ENCODE data around the gene MYH6.

MYH6 gene

GRCh38 chr14:23381871-23382270 lies 26.2 kb downstream of the MYH6 start:
- no peak overlapping the region for H3K4me3 ChIP-seq

GRCh38 chr14:23380976-23381375 lies 27.1 kb downstream of the MYH6 start:
- Histone ChIP-seq H3K4me3 (no peak overlapping the region), H3K27ac (no peak overlapping the region)

More at GRCh38 chr14:23381871-23382270, 26.2 kb downstream of the MYH6 start:
- H3K27ac ChIP-seq, result no peak overlapping the region

- Histone ChIP-seq H3K4me3 (no peak overlapping the region), H3K27ac (no peak overlapping the region)
These were observed 27.7 kb downstream of the MYH6 start for GRCh38 chr14:23380197-23380914.

DNA sequence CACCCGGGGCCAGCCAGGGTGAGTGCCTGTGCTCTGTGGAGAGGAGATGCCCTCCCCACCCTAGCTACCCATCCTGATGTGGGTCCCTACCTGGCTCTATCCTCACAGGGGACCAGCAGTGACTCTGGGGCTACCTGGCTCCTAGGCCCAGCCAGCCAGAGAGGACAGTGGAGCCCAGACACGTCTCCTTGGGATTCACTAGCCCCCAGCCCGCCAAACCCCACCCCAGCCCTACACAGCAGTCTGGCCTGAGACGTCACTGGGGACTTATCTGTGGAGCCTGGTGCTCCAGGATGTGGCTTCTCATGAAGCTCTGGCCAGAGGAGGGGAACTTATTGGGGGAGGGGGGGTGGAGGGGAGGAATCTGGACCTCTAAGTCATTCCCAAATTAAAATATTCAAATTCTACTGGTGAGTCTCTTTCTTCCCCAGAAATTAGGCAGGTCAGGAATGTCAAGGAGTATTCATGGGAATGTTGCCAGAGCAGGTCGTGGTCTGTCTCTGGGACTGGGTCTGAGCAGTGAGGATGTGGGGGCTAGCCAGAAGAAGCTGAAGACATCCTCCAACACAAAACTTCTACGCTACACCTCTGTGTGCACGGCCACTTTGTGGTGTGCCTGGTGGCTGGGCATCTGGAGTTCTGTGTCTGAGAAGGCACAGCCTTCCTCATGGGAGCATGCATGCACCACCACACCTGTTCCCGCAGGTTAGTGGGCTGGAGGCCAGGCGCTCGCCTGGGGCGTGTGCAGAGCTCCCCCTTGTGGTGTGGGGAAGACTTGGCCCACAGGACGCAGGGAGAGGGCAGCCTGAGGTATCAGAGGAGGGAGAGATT lies 28.5 kb downstream of the MYH6 start:
- Histone ChIP-seq H3K27ac (no peak overlapping the region), H3K4me3 (no peak overlapping the region)

- H3K4me3 ChIP-seq, result no peak overlapping the region
- no peak overlapping the region for H3K27ac ChIP-seq
These were observed 29.4 kb downstream of the MYH6 start for GRCh38 chr14:23378612-23379220.

GRCh38 chr14:23377573-23378563 lies 30.2 kb downstream of the MYH6 start:
- Histone ChIP-seq H3K4me3 (no peak overlapping the region), H3K27ac (no peak overlapping the region)

DNA sequence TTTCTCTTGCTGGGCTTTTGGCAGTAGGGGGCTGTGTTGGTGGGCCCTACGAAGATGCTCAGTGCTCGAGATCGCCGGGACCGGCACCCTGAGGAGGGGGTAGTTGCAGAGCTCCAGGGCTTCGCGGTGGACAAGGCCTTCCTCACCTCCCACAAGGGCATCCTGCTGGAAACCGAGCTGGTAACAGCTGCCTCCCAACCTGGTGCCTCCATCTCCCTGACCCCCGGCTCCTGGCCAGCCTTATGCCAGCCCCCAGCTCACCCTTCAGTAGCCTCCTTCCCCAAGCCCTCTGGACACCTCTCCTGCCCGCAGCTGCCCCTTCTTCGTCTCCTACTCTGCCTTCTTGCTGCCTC lies 30.9 kb downstream of the MYH6 start:
- Histone ChIP-seq H3K4me3 (no peak overlapping the region), H3K27ac (no peak overlapping the region)

- H3K27ac ChIP-seq, result no peak within 1 kb of the TSS
- no peak within 1 kb of the TSS for H3K4me3 ChIP-seq
These were observed 31.4 kb downstream of the MYH6 start, which contains the start of gene CMTM5 for GRCh38 chr14:23376482-23377197. TSS of gene CMTM5 (plus strand) at chr14:23377046. CDS start at chr14:23377252, 206 bp downstream.

DNA sequence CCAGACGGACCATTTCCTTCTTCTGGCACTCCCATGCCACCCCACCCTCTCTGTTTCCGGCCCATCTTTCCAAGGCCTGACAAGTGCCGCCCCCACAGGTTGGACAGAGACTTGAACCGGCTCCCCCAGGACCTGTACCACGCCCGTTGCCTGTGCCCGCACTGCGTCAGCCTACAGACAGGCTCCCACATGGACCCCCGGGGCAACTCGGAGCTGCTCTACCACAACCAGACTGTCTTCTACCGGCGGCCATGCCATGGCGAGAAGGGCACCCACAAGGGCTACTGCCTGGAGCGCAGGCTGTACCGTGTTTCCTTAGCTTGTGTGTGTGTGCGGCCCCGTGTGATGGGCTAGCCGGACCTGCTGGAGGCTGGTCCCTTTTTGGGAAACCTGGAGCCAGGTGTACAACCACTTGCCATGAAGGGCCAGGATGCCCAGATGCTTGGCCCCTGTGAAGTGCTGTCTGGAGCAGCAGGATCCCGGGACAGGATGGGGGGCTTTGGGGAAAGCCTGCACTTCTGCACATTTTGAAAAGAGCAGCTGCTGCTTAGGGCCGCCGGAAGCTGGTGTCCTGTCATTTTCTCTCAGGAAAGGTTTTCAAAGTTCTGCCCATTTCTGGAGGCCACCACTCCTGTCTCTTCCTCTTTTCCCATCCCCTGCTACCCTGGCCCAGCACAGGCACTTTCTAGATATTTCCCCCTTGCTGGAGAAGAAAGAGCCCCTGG lies 32.4 kb downstream of the MYH6 start:
- Histone ChIP-seq H3K27ac (no peak overlapping the region), H3K4me3 (no peak overlapping the region)

DNA sequence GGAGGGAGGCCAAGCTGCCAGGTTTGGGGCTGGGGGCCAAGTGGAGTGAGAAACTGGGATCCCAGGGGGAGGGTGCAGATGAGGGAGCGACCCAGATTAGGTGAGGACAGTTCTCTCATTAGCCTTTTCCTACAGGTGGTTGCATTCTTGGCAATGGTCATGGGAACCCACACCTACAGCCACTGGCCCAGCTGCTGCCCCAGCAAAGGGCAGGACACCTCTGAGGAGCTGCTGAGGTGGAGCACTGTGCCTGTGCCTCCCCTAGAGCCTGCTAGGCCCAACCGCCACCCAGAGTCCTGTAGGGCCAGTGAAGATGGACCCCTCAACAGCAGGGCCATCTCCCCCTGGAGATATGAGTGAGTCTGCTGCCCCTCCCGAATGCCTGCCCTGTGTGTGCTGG lies 35.0 kb downstream of the MYH6 start:
- H3K27ac ChIP-seq, result no peak overlapping the region
- no peak overlapping the region for H3K4me3 ChIP-seq

GRCh38 chr14:23372509-23372908 lies 35.6 kb downstream of the MYH6 start, which contains the start of gene IL25:
TSS of gene IL25 (plus strand) at chr14:23372809.
- Histone ChIP-seq H3K4me3 (no peak within 1 kb of the TSS), H3K27ac (no peak within 1 kb of the TSS)

- no peak overlapping the region for H3K4me3 ChIP-seq
- H3K27ac ChIP-seq, result no peak overlapping the region
These were observed 36.2 kb downstream of the MYH6 start for GRCh38 chr14:23371865-23372264.

DNA sequence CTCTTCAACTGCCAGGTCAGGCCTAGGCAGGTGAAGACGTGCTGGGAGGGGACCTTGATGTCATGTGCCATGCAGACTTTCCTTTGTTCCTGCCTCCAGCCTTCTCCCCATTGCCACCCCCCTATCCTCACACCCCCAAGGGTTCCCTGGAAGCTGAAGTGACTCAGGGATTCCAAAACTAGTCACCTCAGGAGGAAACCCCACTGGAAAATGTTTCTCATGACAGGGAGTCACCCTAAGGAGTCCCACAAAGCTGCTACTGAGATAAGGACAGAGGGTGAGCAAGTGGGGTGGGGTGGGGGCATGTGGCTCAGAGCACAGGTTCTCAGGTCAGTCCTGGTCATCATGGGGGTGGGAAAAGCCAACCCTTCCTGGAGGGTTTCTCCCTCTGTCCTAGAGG lies 37.9 kb downstream of the MYH6 start:
- no peak overlapping the region for H3K4me3 ChIP-seq

GRCh38 chr14:23366426-23366921 lies 41.6 kb downstream of the MYH6 start:
- H3K4me3 ChIP-seq, result peak overlapping the region; percentile 44 to 63 (median 51)

More for the DNA sequence above, 37.9 kb downstream of the MYH6 start:
- peak overlapping the region in 4 of 21 experiments; percentile 16 to 52 (median 26) for H3K27ac ChIP-seq

GRCh38 chr14:23365732-23366425 lies 42.2 kb downstream of the MYH6 start:
- H3K4me3 ChIP-seq, result peak overlapping the region; percentile 44 to 63 (median 51)
- H3K27ac ChIP-seq, result peak overlapping the region; percentile 48 to 99 (median 96)

More at GRCh38 chr14:23366426-23366921, 41.6 kb downstream of the MYH6 start:
- H3K27ac ChIP-seq, result peak overlapping the region in 20 of 21 experiments; percentile 80 to 99 (median 96)

DNA sequence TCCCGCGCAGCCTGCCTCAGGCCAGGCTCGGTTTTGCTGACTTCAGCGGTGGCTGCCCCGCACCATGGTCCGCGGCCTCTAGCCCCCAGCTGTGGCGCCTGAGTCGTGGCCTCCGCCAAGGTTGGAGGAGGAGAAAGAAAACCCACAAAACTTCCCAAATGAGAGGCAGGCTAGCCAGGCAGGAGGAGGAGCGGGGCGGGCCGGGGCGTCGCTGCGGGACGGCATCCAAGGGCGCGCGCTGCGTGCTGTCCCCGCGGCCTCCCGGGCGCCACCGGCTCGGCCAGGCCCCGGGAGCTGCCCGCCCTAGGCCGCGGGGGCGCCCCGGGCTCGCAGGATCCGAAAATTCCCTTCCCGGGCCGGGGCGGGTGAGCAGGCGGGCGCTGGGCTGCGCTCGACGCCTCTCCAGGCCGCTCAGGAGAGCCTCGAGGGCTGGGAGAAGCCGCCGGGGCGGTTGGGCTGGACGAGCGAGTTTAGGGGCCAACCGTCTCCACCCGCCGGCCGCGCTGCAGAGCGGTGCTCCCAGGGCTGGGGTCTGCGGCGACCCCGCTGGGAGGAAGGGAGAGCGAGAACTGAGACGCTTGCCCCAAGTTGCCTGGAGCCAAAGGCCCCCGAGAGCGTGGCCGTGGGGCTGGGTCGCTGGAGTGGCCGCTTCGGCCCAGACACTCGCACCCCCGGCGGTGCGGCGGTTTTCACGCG lies 42.9 kb downstream of the MYH6 start, which contains the start of gene EFS:
Gene EFS (minus strand): TSS at position 137 of the 696 bp plus-strand sequence. CDS start 147 bp downstream, outside the sequence.
- Histone ChIP-seq H3K27ac (peak within 1 kb of the TSS; percentile 48 to 99 (median 96)), H3K4me3 (peak within 1 kb of the TSS; percentile 44 to 63 (median 51))

Data from skin epidermis (tissue), 12 donors.